ENCODE results near the gene TIE1. TPM values are rescaled to one million over a fixed set of nuclear protein-coding genes. Genes with fewer than 3 reads are reported as not detected.

The TIE1 gene
- total and polyA plus RNA-seq, 9 of the 15 experiments (the other 6 are each of a cell fraction or from before 2014, with no cell fraction given): 0.07 to 0.49 (median 0.14) TPM; not detected in 4

GRCh38 chr1:43312212-43312623 lies 11.4 kb downstream of the TIE1 start:
- DNase-seq (ENCODE audit: extremely low read depth in 1 of 4, low spot score in 3 of 4) (no peak), FAIRE-seq (no peak)

More at GRCh38 chr1:43312212-43312623, 11.4 kb downstream of the TIE1 start:
- POLR2A ChIA-PET: interaction anchor here (1.0 to 1.5 kb wide), 4 partner anchors 9 to 78 kb away, joined by 3 to 4 read pairs (median 4); partner anchors contain the start of genes MED8 and SZT2
- Histone ChIP-seq H2AFZ (ENCODE audit: low read depth, low read length) (no peak overlapping the region), H3K4me3 (no peak overlapping the region), H3K9ac (ENCODE audit: insufficient read depth in 1 of 2, low read depth in 2 of 2, low read length in 2 of 2) (peak overlapping the region in 1 of 2 experiments; percentile 40; a peak in 1 of 4 replicates), H3K9me1 (ENCODE audit: control insufficient read depth, insufficient read depth, low read length) (no peaks in the 10 kb centered on the region), H3K9me3 (replicated peaks; ENCODE audit: control insufficient read depth, insufficient read depth, low read depth, low read length) (0 out of 2 replicates have a peak, but pooled peaks cover 2% of the 10 kb centered on the region), H3K27ac (ENCODE audit: extremely low read depth, low read depth, low read length) (no peak overlapping the region), H4K20me1 (replicated peaks; ENCODE audit: control insufficient read depth, insufficient read depth, low read length) (0 out of 2 replicates have a peak, but pooled peaks cover 4% of the 10 kb centered on the region), H3K36me3 (ENCODE audit: control insufficient read depth, insufficient read depth, low read length) (no peaks in the 10 kb centered on the region), H3K79me2 (ENCODE audit: control insufficient read depth, insufficient read depth, low read length) (no peaks in the 10 kb centered on the region), H3K4me1 (replicated peaks in 1 of 2; ENCODE audit: control insufficient read depth in 2 of 2, insufficient read depth in 2 of 2, low read length in 2 of 2) (peaks cover 0 to 13% of the 10 kb centered on the region in 2 experiments; a peak in 2 of 5 replicates), H3K4me2 (ENCODE audit: insufficient read depth, low read length) (no peak overlapping the region), H3K27me3 (ENCODE audit: control insufficient read depth in 2 of 2, insufficient read depth in 2 of 2, low read length in 2 of 2) (peaks cover 15 to 63% of the 10 kb centered on the region in 2 experiments; a peak in 4 of 5 replicates)
- CTCF ChIA-PET (ENCODE audit: low intra/inter-chr PET ratio): no interaction called here
- ATAC-seq: no peak
- intact Hi-C loops (cut with micrococcal nuclease): no loop called here
- in situ Hi-C loops (cut with MboI): no loop called here
- no TSS peak for BruUV-seq (replicated peaks)
- 36% methylated on average over 19 of the region's 19 CpGs for WGBS (ENCODE audit: insufficient coverage, low coverage, missing lambda C conversion rate)
- TF ChIP-seq SRSF1 (IDR thresholded peaks at IDR 0.05; ENCODE audit: low read depth, low read length) (no peak), E2F6 (IDR thresholded peaks at IDR 0.05; ENCODE audit: borderline replicate concordance in 1 of 2, extremely low read depth in 1 of 2, insufficient read depth in 1 of 2, insufficient read length in 1 of 2, low read depth in 1 of 2, low read length in 1 of 2, poor library complexity in 1 of 2, severe bottlenecking in 1 of 2) (no peak), ZNF76 (CRISPR knock-in tag; IDR thresholded peaks at IDR 0.05; ENCODE audit: borderline replicate concordance) (no peak), ZKSCAN1 (IDR thresholded peaks at IDR 0.05; ENCODE audit: low read depth, low read length) (no peak), ZZZ3 (IDR thresholded peaks at IDR 0.05) (no peak), CEBPG (CRISPR knock-in tag; IDR thresholded peaks at IDR 0.05) (no peak), CEBPG (tag; conservative IDR thresholded peaks at IDR 0.05 in 1 of 2, IDR thresholded peaks at IDR 0.05 in 1 of 2) (no peak), ATF6 (CRISPR knock-in tag; IDR thresholded peaks at IDR 0.05) (no peak), POLR2AphosphoS5 (IDR thresholded peaks at IDR 0.05; ENCODE audit: control insufficient read depth, insufficient read depth, low read depth, low read length) (no peak), RBM17 (IDR thresholded peaks at IDR 0.05; ENCODE audit: borderline replicate concordance, low read depth, low read length) (no peak)
